ENCODE data around the gene GRIA4.

DNA sequence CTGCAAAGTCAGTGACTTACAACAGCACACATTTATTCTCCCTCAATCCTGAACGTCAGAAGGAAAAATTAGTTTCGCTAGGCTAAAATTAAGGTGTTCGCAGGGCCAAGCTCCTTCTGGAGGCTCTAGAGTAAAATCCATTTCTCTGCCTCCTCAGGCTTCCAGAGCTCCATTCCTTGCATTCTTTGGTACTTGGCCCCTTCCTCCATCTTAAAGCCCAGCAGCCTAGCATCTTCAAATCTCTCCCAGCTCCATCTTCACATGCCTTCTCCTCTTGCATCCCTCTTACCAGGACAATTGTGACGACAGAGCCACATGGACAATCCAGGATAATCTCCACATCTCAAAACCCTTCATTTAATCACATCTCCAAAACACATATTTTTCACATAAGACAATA lies 165.0 kb downstream of the GRIA4 start:
- no peak for TF ChIP-seq POLR2A (IDR thresholded peaks at IDR 0.05)
- TF ChIP-seq, protein P1, sequence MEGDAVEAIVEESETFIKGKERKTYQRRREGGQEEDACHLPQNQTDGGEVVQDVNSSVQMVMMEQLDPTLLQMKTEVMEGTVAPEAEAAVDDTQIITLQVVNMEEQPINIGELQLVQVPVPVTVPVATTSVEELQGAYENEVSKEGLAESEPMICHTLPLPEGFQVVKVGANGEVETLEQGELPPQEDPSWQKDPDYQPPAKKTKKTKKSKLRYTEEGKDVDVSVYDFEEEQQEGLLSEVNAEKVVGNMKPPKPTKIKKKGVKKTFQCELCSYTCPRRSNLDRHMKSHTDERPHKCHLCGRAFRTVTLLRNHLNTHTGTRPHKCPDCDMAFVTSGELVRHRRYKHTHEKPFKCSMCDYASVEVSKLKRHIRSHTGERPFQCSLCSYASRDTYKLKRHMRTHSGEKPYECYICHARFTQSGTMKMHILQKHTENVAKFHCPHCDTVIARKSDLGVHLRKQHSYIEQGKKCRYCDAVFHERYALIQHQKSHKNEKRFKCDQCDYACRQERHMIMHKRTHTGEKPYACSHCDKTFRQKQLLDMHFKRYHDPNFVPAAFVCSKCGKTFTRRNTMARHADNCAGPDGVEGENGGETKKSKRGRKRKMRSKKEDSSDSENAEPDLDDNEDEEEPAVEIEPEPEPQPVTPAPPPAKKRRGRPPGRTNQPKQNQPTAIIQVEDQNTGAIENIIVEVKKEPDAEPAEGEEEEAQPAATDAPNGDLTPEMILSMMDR (IDR thresholded peaks at IDR 0.05) = no peak
